Tibial nerve (tissue), 3 donors: ENCODE results near the gene RSPO3.

Experiments used
- CTCF ChIP-seq, 5 experiments: fragments of 200-600 bp in 3 of 5; fragments of 450-650 bp in 2 of 5; sonication (generic) in 3 of 5; IDR thresholded peaks; one replicate each; pipeline ENCODE4 v1.5.1; 2016 to 2019; ENCODE audit warnings: antibody characterized with exemption in 5 of 5, mild to moderate bottlenecking in 3 of 5, moderate library complexity in 2 of 5
- POLR2A ChIP-seq, 2 donors: fragments of 450-650 bp; IDR thresholded peaks; one replicate each; pipeline ENCODE4 v1.6.1; 2017; ENCODE audit warnings: antibody characterized with exemption in 2 of 2, mild to moderate bottlenecking in 2 of 2, moderate library complexity in 2 of 2

GRCh38 chr6:127162836-127163235 lies 44.4 kb downstream of the RSPO3 start:
- no peak for TF ChIP-seq CTCF (IDR thresholded peaks at IDR 0.05)
- no peak for TF ChIP-seq POLR2A (IDR thresholded peaks at IDR 0.05)
